Vagina (tissue), 2 donors: ENCODE data around the gene RUVBL1.

Source experiments
- POLR2A ChIP-seq, 2 donors: fragments of 450-650 bp; IDR thresholded peaks; one replicate each; pipeline ENCODE4 v1.6.1; 2017; ENCODE audit warnings: antibody characterized with exemption in 2 of 2, mild to moderate bottlenecking in 2 of 2, moderate library complexity in 2 of 2
- POLR2AphosphoS5 ChIP-seq, 2 donors: sonication (generic); formaldehyde crosslinking; IDR thresholded peaks; one replicate each; pipeline ENCODE4 v1.9.0; 2017; ENCODE audit warnings: antibody characterized with exemption in 2 of 2, mild to moderate bottlenecking in 2 of 2, low read depth in 1 of 2; ENCODE audit not compliant: insufficient read depth in 1 of 2
- TF ChIP-seq, protein P1 (sequence below), 3 experiments: fragments of 450-650 bp in 2 of 3; fragments of 200-600 bp in 1 of 3; sonication (generic) in 1 of 3; IDR thresholded peaks; one replicate each; pipeline ENCODE4 v1.5.1; 2017 to 2019; ENCODE audit warnings: antibody characterized with exemption in 3 of 3, mild to moderate bottlenecking in 2 of 3, moderate library complexity in 2 of 3

DNA sequence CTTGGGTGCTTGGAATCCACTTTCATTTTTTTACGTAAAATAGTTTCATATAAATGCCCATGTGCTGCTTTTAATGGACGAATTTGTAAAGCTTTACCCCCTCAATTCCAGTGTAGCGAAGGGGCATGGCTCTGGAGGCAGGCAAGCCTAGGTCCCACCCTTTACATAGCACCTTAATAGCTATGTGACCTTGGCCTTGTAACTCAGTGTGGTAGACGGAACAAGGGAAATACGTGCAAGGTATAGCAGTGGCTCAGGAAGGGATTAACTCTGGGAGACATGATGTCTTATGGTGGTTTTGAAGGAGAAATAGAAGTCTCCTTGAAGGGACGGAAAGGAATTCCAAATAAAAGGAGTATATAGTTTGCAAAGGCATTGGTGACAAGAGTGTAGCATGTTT is 70.0 kb downstream of the RUVBL1 start:
- TF ChIP-seq, protein P1, sequence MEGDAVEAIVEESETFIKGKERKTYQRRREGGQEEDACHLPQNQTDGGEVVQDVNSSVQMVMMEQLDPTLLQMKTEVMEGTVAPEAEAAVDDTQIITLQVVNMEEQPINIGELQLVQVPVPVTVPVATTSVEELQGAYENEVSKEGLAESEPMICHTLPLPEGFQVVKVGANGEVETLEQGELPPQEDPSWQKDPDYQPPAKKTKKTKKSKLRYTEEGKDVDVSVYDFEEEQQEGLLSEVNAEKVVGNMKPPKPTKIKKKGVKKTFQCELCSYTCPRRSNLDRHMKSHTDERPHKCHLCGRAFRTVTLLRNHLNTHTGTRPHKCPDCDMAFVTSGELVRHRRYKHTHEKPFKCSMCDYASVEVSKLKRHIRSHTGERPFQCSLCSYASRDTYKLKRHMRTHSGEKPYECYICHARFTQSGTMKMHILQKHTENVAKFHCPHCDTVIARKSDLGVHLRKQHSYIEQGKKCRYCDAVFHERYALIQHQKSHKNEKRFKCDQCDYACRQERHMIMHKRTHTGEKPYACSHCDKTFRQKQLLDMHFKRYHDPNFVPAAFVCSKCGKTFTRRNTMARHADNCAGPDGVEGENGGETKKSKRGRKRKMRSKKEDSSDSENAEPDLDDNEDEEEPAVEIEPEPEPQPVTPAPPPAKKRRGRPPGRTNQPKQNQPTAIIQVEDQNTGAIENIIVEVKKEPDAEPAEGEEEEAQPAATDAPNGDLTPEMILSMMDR (IDR thresholded peaks at IDR 0.05): no peak
- TF ChIP-seq POLR2A (IDR thresholded peaks at IDR 0.05) (no peak), POLR2AphosphoS5 (IDR thresholded peaks at IDR 0.05; ENCODE audit: insufficient read depth in 1 of 2, low read depth in 1 of 2) (no peak)
